Embryonic facial prominence (tissue), 1 donor: ENCODE data around the gene NPSR1.
"Not testable (repeated sequence)": the region's sequence is repeated elsewhere in the genome, so short reads cannot be mapped to it uniquely, and the experiment has no call there.

Experiments
- DNase-seq: peaks from one replicate; pipeline ENCODE4 v3.0.0-alpha.2; 2016; ENCODE audit errors: extremely low spot score

NPSR1 gene

GRCh38 chr7:34835901-34836600 lies 178.0 kb downstream of the NPSR1 start:
- DNase-seq, result no peak

DNA sequence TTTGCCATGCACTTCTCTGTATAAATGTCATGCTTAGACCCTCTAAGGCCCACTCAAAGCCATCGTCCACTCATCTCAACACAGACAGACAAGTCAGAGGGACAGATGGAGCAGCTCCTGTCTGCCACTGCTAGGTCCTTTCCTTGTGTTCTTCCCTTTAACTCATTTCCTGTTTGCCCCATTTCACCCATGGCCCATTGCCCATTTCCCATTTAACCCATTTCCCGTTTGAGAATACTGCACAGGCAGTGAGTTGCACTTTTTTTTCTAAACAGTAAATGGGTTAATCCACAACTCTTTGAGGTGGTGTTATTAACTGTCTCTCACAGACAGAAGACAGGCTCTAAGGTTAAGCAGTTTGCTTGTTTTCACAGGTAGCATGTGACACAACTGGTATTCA lies 179.3 kb downstream of the NPSR1 start:
- DNase-seq, result no peak

- no peak for DNase-seq
Measured at GRCh38 chr7:34837801-34838201, 179.8 kb downstream of the NPSR1 start.

DNA sequence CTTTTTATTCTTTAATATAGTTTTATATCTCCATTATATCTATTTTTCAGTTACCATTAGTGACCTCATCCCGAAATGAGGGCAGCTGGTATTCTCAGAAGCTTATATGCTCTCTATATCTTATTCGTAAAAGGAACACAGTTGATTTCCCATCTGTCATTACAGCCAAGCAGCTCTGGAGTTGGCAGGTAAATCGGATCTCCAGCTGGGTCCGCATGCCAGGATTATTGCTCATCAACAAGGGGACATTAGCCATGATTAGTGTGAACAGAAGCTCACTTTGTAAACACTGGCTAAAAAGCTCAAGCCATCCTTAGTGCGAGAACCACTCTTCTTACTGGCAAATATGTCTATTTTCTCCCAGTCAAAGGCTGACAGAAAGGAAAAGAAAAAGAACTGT lies 180.3 kb downstream of the NPSR1 start:
- DNase-seq, result no peak

- DNase-seq, result no peak
Measured at GRCh38 chr7:34839645-34840044, 181.6 kb downstream of the NPSR1 start.

DNA sequence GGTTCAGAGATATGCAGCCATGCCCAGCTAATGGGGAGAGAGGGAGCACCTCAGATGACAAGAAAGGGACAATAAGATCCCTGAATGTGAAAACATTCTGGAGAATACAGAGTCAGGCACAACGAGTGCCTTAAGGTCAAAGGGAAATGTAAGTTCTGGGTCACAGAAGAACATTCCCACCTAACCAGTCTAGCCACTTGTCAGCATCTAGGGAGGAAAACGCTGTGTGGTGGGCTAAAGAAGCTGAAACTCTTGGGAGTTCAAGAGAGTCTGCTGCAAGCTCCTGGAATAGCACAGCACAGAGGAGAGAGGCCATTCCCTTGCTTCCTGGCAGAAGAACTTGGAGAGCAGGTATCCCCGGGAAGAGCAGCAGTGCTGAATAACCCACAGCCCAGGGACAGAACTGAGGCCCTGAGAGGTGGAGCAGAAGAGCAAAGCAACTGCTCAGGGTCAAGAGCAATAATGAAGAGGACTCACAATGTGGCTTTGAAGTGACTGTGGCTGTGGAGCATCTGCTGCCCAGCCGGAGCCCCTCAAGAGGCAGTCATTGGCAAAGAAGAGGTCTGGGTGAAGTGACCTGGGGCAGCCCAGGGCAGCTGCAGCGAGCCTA lies 182.3 kb downstream of the NPSR1 start:
- no peak for DNase-seq

- no peak for DNase-seq
Measured at GRCh38 chr7:34841326-34841725, 183.3 kb downstream of the NPSR1 start.

GRCh38 chr7:34842782-34843181 lies 184.8 kb downstream of the NPSR1 start:
- no peak for DNase-seq

DNA sequence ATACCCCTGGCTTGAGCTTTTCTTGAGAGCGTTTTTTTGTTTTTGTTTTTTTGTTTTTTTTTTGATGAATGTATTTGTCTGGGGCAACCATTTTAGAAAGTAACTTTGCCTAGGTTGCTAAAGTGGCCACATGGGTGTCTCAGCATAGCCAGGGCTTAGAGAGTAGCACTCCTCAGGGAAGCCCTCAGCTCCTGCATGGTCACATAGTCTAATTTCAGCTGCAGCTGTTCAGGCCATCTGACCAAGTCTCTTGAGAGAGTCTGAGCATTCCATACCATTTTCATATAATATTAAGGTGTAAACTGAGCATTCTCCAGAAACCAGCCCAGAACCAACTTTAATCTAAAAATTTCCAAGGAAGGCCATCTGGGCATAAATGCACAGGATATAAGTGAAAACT lies 186.4 kb downstream of the NPSR1 start:
- DNase-seq, result no peak

- no peak for DNase-seq
Measured at GRCh38 chr7:34844936-34845665, 187.1 kb downstream of the NPSR1 start.

- no peak for DNase-seq
Measured at GRCh38 chr7:34845666-34846361, 187.8 kb downstream of the NPSR1 start.

DNA sequence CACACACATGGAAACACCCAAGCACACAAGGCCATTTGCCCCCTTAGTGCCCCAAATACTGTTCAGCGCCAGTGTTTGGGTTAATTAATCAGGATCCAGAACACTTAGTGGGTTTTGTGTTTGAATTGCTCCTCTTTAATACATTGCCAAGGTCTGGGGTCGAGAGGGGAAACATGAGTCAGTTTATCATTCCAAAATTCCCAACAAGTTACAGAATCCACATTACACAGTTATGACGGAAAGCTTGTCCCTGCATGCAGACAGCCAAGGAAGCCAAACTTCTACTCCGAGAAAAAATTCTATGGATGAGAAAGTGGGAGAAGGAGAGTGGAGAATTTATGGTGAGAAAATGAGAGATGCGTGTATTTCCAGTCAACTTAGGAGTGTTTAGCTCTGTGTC lies 189.0 kb downstream of the NPSR1 start:
- no peak for DNase-seq

DNA sequence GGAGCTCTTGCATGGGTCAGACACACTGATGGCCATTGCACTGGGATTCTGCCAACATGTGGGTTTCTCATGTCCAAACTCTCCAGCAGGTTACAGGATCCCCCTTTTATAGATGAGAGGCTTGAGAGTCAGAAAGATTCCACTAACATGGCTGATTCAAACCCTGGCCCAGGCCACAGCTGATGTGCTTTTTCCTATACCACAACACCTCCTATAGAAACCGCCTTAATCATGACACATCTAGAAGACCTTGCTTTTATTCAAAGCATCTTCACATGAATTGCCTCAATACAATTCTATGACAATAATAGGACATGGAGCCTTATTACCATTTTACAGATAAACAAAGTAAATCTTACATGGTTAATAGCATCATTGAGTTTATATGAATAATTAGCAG lies 190.7 kb downstream of the NPSR1 start:
- no peak for DNase-seq

GRCh38 chr7:34849163-34849960 lies 191.3 kb downstream of the NPSR1 start:
- no peak for DNase-seq

- DNase-seq, result no peak
Measured at GRCh38 chr7:34849986-34850385, 192.0 kb downstream of the NPSR1 start.

DNA sequence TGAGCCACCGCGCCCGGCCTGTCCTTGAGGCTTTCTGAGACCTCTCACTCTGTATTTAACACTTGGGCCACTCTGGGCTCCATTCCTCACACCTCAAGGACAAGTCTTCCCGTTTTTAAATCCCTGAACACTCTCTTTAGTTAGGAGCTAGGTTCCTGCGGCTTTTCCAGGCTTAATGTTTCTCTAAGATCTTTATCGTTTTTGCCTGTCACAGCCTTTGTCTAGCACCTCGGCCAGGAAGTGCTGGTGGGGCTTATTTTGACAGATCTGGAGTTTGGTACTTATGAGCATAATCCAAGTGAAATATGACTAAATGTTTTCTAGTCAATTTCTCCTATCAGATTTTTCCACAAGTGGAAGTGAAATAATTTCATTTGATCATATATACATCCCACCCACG lies 192.7 kb downstream of the NPSR1 start:
- no peak for DNase-seq

DNA sequence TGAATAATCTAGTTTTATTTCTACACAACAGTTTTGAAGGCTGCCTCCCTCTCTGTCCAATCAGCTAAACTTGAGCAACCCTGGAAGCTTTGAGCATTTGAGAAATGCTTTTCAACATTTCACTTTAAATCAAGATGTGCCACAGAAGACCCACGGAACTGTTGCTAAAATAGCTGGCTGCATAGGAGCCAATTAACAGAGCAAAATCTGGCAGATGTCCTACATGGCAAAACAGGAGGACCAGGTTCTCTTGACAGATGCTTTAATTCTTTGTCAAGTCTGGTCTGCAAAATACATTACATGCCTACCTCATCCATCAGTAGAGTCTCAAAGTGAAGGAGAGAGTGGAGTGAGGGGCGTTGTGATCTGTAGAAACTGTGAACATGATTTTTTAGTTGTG lies 193.4 kb downstream of the NPSR1 start:
- no peak for DNase-seq

GRCh38 chr7:34858444-34858843 lies 200.4 kb downstream of the NPSR1 start:
- not testable (repeated sequence) for DNase-seq

DNA sequence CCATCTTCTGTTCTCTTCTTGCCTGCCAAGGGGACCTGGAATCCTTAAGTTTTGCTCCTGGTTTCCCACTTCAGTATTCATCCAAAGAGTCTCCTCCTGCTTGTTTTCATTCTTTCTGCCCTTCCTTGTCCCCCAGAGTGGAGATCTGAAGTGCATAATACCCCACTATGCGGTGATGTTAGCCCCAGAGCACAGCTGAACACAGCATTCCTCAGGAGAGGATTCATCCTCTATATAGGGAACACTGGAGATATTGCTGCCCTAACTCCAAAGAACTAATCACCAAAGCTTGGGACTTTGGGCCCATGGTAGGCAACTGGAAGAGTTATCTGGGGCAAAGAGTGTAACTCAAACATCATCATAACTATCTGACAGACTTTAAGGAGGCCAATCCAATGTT lies 201.3 kb downstream of the NPSR1 start:
- not testable (repeated sequence) for DNase-seq

DNA sequence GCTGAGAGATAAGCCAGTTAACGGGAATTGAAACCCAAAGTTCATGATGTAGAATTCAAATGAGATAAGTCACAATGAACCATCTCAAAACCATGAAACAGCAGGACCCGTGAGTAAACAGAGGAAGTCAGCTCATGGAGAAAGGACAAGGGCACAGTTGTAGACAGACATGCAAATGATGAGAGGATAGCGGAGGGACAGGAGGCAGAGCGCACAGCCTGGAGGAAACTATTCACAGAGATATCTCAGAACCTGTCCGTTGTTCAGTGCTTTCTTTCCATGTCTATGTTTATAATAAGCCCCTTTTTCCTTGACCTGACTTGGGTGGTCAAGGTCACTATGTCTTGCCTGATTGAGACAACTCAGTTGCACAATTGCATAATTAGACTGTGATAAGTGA lies 208.2 kb downstream of the NPSR1 start:
- DNase-seq, result not testable (repeated sequence)

- DNase-seq, result not testable (repeated sequence)
Measured at GRCh38 chr7:34867341-34867740, 209.3 kb downstream of the NPSR1 start.

GRCh38 chr7:34868602-34869001 lies 210.6 kb downstream of the NPSR1 start:
- not testable (repeated sequence) for DNase-seq
